Natural killer cell (primary cell): ENCODE data around the gene PDE9A. TPM values are rescaled to one million over a fixed set of nuclear protein-coding genes. Genes with fewer than 3 reads are reported as not detected.

Experiments used
- ATAC-seq, 3 donors: fragments of 150-1000 bp in 2 of 3; fragments of 200-7000 bp in 1 of 3; cut with Tn5 transposase; 1 replicate in 1 of 3; 2 replicates in 2 of 3; pipeline ENCODE4 v1.10.0; 2021; ENCODE audit warnings: mild to moderate bottlenecking in 2 of 3, moderate library complexity in 2 of 3
- DNase-seq, 2 donors: peaks; one replicate each; pipeline versions ENCODE4 v3.0.0 to v3.0.0-alpha.2; 2013 to 2021; ENCODE audit warnings: mixed read lengths in 1 of 2
- H3K27ac ChIP-seq: one replicate; pipeline ENCODE4 v1.5.1; 2013; ENCODE audit warnings: mild to moderate bottlenecking, low read length
- H3K27me3 ChIP-seq: one replicate; pipeline ENCODE4 v1.6.1; 2013; ENCODE audit warnings: low read length; ENCODE audit not compliant: control insufficient read depth, insufficient read depth
- H3K36me3 ChIP-seq: one replicate; pipeline ENCODE4 v1.6.1; 2013; ENCODE audit warnings: low read length; ENCODE audit not compliant: control insufficient read depth, insufficient read depth
- H3K4me1 ChIP-seq: one replicate; pipeline ENCODE4 v1.6.1; 2013; ENCODE audit warnings: low read length; ENCODE audit not compliant: control insufficient read depth, insufficient read depth
- H3K4me3 ChIP-seq: one replicate; pipeline ENCODE4 v1.5.1; 2013; ENCODE audit warnings: low read length
- H3K9me3 ChIP-seq: one replicate; pipeline ENCODE4 v1.6.1; 2013; ENCODE audit warnings: low read length; ENCODE audit not compliant: control insufficient read depth, insufficient read depth
- H3K27ac Mint-ChIP-seq, 2 donors: one replicate each; pipeline ENCODE4 v1.8.0; 2022; ENCODE audit warnings: mild to moderate bottlenecking in 2 of 2, mixed read lengths in 2 of 2, moderate library complexity in 1 of 2
- H3K27me3 Mint-ChIP-seq, 2 donors: one replicate each; pipeline ENCODE4 v1.8.0; 2022; ENCODE audit warnings: low read depth in 2 of 2, mixed read lengths in 2 of 2
- H3K36me3 Mint-ChIP-seq: one replicate; pipeline ENCODE4 v1.8.0; 2022; ENCODE audit warnings: mixed read lengths
- H3K4me1 Mint-ChIP-seq, 2 donors: one replicate each; pipeline ENCODE4 v1.8.0; 2022; ENCODE audit warnings: mixed read lengths in 2 of 2
- H3K4me3 Mint-ChIP-seq: one replicate; pipeline ENCODE4 v1.8.0; 2022; ENCODE audit warnings: mild to moderate bottlenecking, moderate library complexity, mixed read lengths
- H3K9me3 Mint-ChIP-seq, 2 donors: one replicate each; pipeline ENCODE4 v1.8.0; 2022; ENCODE audit warnings: mixed read lengths in 2 of 2
- WGBS: methylation state at CpG from one replicate; pipeline ENCODE4 v1.1.7; 2013; ENCODE audit warnings: missing lambda C conversion rate; ENCODE audit not compliant: insufficient coverage; 5-methylcytosine and 5-hydroxymethylcytosine counted together
- intact Hi-C: fragments of 100-400 bp; cut with micrococcal nuclease; formaldehyde crosslinking; loops from one replicate; pipeline ENCODE4 v1.14.2; 2022
- total RNA-seq, 4 donors: library from RNA; stranded (reverse); fragments of 120-200 nt in 1 of 4; gene quantifications; one replicate each; pipeline versions ENCODE4 v1.2.3 to v1.2.4, GENCODE V29; 2013 to 2022
- TF ChIP-seq, protein P1 (sequence below): fragments of 200-600 bp; IDR thresholded peaks from one replicate; pipeline ENCODE4 v1.8.0; 2022; ENCODE audit warnings: antibody characterized with exemption

The PDE9A gene
- total RNA-seq, 3 donors from 2014 or later (not counting 1 experiment from before 2014, with no cell fraction given): 1.0 to 4.1 (median 1.2) TPM

DNA sequence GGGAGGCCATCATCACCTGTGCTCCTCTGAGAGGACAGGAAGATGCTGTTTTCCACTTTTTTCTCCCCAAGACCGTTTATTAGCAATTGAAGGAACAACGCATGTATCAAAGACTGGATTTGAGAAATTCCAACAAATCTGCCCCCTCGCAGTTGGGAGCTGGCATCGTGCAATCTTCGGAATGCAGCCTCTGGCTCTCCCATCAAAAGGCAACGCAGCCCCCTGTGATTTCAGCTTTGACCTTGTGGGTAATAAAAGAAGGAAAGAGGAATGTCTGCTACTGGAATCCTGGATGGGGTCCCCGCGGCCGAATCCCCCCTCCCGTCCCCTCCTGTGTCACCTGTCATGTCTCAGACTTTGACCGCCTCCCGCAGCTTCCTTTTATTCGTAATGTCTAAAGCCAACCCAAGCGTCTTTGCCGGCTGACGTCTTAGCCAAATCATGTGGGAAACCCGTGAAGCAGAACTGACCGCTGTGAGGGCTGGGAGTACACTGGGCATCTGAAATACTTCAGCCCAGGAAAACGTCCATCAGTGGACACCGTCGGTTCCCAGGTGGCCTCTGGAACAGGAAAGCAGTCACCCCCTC, 124.4 kb downstream of the PDE9A start:
- WGBS: 69% methylated on average over 21 of the region's 21 CpGs

DNA sequence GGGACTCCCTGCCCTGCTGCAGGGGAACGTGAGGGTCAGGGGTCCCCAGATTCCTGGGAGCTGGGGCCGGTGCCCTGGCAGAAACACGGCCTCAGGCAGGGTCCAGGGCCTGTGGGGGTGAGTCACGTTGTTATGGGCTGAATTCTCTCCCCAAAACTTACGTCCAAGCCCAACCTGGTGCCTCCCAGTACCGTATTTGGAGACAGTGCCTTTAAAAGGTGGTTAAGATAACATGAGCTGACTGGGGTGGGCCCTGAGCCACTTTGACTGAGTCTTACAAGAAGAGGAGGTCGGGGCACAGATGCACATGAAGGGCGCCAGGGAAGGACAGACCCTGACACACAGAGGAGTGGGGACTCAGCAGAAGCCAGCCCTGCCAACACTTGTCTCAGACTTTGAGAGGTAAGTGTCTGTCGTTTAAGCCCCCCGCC, 126.0 kb downstream of the PDE9A start:
- intact Hi-C loops: no loop called here

More for the DNA sequence above, 124.4 kb downstream of the PDE9A start:
- no peaks in the 10 kb centered on the region for H3K36me3 Mint-ChIP-seq
- Histone ChIP-seq H3K36me3 (no peaks in the 10 kb centered on the region), H3K9me3 (no peaks in the 10 kb centered on the region), H3K4me3 (no peak overlapping the region), H3K4me1 (peaks cover 16% of the 10 kb centered on the region), H3K27me3 (no peaks in the 10 kb centered on the region), H3K27ac (no peak overlapping the region)
- intact Hi-C loops: no loop called here
- peaks cover 0 to 16% of the 10 kb centered on the region in 2 donors for H3K27me3 Mint-ChIP-seq
- no peaks in the 10 kb centered on the region for H3K9me3 Mint-ChIP-seq
- DNase-seq (no peak), ATAC-seq (peak in 1 of 3 donors; percentile 41)
- no peak overlapping the region for H3K4me3 Mint-ChIP-seq
- peaks cover 14 to 15% of the 10 kb centered on the region in 2 donors for H3K4me1 Mint-ChIP-seq
- H3K27ac Mint-ChIP-seq: no peak overlapping the region
- TF ChIP-seq, protein P1, sequence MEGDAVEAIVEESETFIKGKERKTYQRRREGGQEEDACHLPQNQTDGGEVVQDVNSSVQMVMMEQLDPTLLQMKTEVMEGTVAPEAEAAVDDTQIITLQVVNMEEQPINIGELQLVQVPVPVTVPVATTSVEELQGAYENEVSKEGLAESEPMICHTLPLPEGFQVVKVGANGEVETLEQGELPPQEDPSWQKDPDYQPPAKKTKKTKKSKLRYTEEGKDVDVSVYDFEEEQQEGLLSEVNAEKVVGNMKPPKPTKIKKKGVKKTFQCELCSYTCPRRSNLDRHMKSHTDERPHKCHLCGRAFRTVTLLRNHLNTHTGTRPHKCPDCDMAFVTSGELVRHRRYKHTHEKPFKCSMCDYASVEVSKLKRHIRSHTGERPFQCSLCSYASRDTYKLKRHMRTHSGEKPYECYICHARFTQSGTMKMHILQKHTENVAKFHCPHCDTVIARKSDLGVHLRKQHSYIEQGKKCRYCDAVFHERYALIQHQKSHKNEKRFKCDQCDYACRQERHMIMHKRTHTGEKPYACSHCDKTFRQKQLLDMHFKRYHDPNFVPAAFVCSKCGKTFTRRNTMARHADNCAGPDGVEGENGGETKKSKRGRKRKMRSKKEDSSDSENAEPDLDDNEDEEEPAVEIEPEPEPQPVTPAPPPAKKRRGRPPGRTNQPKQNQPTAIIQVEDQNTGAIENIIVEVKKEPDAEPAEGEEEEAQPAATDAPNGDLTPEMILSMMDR: no peak

DNA sequence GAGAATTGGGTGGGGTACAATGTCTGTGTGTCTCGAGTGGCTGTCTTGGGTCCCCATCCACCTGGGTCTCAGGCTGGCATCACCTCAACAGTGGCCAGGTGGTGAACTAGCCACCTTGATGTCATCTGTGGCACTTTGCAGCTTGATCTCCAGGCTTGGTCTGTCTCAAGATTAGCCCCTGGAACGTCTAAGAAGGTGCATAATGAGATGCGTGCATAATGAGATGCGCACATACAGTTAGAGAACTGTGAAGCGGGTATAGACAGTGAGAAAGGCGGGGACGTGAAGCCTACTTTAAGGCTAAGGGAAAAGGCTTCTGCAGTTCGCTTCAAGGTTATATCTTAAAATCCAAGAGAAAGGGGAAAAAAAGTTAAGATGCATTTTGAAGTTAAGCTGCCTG, 127.2 kb downstream of the PDE9A start:
- Histone ChIP-seq H3K4me3 (no peak overlapping the region), H3K27ac (no peak overlapping the region), H3K9me3 (no peaks in the 10 kb centered on the region), H3K36me3 (no peaks in the 10 kb centered on the region), H3K4me1 (peaks cover 37% of the 10 kb centered on the region), H3K27me3 (no peaks in the 10 kb centered on the region)
- TF ChIP-seq, protein P1: no peak
- DNase-seq: no peak
- peaks cover 0 to 16% of the 10 kb centered on the region in 2 donors for H3K27me3 Mint-ChIP-seq
- no peaks in the 10 kb centered on the region for H3K9me3 Mint-ChIP-seq
- no peak overlapping the region for H3K27ac Mint-ChIP-seq
- no peak overlapping the region for H3K4me3 Mint-ChIP-seq
- H3K36me3 Mint-ChIP-seq: no peaks in the 10 kb centered on the region
- H3K4me1 Mint-ChIP-seq: peaks cover 28 to 38% of the 10 kb centered on the region in 2 donors
- intact Hi-C loops: loop anchor here (5.0 kb wide), 1 partner anchor 33 kb away; no protein-coding TSS in a partner anchor
- no peak for ATAC-seq
- WGBS: 79% methylated on average over 8 of the region's 8 CpGs

More for the DNA sequence above, 126.0 kb downstream of the PDE9A start:
- H3K36me3 ChIP-seq: no peaks in the 10 kb centered on the region
- no peaks in the 10 kb centered on the region for H3K9me3 ChIP-seq
- H3K4me1 ChIP-seq: peaks cover 32% of the 10 kb centered on the region
- no peak overlapping the region for H3K4me3 ChIP-seq
- no peak for DNase-seq
- no peak for ATAC-seq
- Mint-ChIP-seq H3K27me3 (peaks cover 0 to 16% of the 10 kb centered on the region in 2 donors), H3K4me3 (no peak overlapping the region), H3K9me3 (no peaks in the 10 kb centered on the region), H3K36me3 (no peaks in the 10 kb centered on the region), H3K27ac (peak overlapping the region in 1 of 2 donors; percentile 18), H3K4me1 (peaks cover 22 to 30% of the 10 kb centered on the region in 2 donors)
- H3K27ac ChIP-seq: no peak overlapping the region
- no peaks in the 10 kb centered on the region for H3K27me3 ChIP-seq
- TF ChIP-seq, protein P1: no peak
- 86% methylated on average over 10 of the region's 10 CpGs for WGBS
